OCI-LY1 (cell line): ENCODE results near the gene NOP56.

ENCODE experiments used
- H2AFZ ChIP-seq: fragments of 200-600 bp; sonication (generic), shearing (Covaris generic); 2 replicates; pipeline ENCODE4 v1.6.0; 2014; ENCODE audit warnings: antibody characterized with exemption, mild to moderate bottlenecking, low read length
- H3F3A ChIP-seq: fragments of 200-600 bp; sonication (generic), shearing (Covaris generic); 2 replicates; pipeline ENCODE4 v1.6.0; 2014; ENCODE audit warnings: mild to moderate bottlenecking, antibody characterized with exemption, low read length, moderate library complexity; ENCODE audit not compliant: insufficient read depth
- H3K27ac ChIP-seq: fragments of 200-600 bp; sonication (generic); 2 replicates; pipeline ENCODE4 v1.5.1; 2014; ENCODE audit warnings: low read length, mixed run types, mild to moderate bottlenecking, low read depth; ENCODE audit not compliant: poor library complexity, severe bottlenecking
- H3K27me3 ChIP-seq: fragments of 200-600 bp; sonication (generic); 2 replicates; pipeline ENCODE4 v1.6.0; 2014; ENCODE audit warnings: antibody characterized with exemption, mild to moderate bottlenecking, low read length, moderate library complexity; ENCODE audit not compliant: insufficient read depth
- H3K36me3 ChIP-seq: fragments of 200-600 bp; sonication (generic); 2 replicates; pipeline ENCODE4 v1.6.1; 2014; ENCODE audit warnings: mild to moderate bottlenecking, antibody characterized with exemption, low read length, moderate library complexity, mixed read lengths; ENCODE audit not compliant: insufficient read depth
- H3K4me1 ChIP-seq: fragments of 200-600 bp; sonication (generic); 2 replicates; pipeline ENCODE4 v1.5.1; 2014; ENCODE audit warnings: mild to moderate bottlenecking, low read length, moderate library complexity; ENCODE audit not compliant: insufficient read depth, severe bottlenecking
- H3K4me2 ChIP-seq: fragments of 200-600 bp; sonication (generic), shearing (Covaris generic); 2 replicates; pipeline ENCODE4 v1.6.1; 2014; ENCODE audit warnings: low read length
- H3K4me3 ChIP-seq: fragments of 200-600 bp; sonication (generic); 2 replicates; pipeline ENCODE4 v1.5.1; 2014; ENCODE audit warnings: low read length, low read depth, mild to moderate bottlenecking, mixed read lengths; ENCODE audit not compliant: poor library complexity, severe bottlenecking
- H3K79me2 ChIP-seq: fragments of 200-600 bp; shearing (Covaris generic); 2 replicates; pipeline ENCODE4 v1.6.1; 2016; ENCODE audit warnings: mixed run types, low read length, mixed read lengths; ENCODE audit not compliant: insufficient read depth
- H3K9ac ChIP-seq: fragments of 200-600 bp; sonication (generic), shearing (Covaris generic); 2 replicates; pipeline ENCODE4 v1.6.1; 2014; ENCODE audit warnings: mild to moderate bottlenecking, low read length, mixed read lengths
- H3K9me2 ChIP-seq: fragments of 200-600 bp; sonication (generic), shearing (Covaris generic); 2 replicates; pipeline ENCODE4 v1.6.1; 2014; ENCODE audit warnings: low read depth, mild to moderate bottlenecking, low read length, mixed read lengths
- H3K9me3 ChIP-seq: fragments of 200-600 bp; shearing (Covaris generic); 2 replicates; pipeline ENCODE4 v1.6.1; 2014; ENCODE audit warnings: low read length, mixed read lengths
- H4K20me1 ChIP-seq: fragments of 200-600 bp; sonication (generic), shearing (Covaris generic); 2 replicates; pipeline ENCODE4 v1.6.0; 2016; ENCODE audit warnings: mild to moderate bottlenecking, low read length; ENCODE audit not compliant: insufficient read depth
- CTCF ChIP-seq: fragments of 200-600 bp; sonication (generic), shearing (Covaris generic); IDR thresholded peaks from 2 replicates; pipeline ENCODE4 v1.5.1; 2017; ENCODE audit warnings: mild to moderate bottlenecking, antibody characterized with exemption, low read length, moderate library complexity, mixed read lengths
- EZH2 ChIP-seq: fragments of 200-600 bp; sonication (generic), shearing (Covaris generic); IDR thresholded peaks from 2 replicates; pipeline ENCODE4 v1.8.0; 2017; ENCODE audit warnings: borderline replicate concordance, mixed run types, mild to moderate bottlenecking, antibody characterized with exemption, low read length, moderate library complexity, mixed read lengths

The NOP56 gene

GRCh38 chr20:2696646-2697045 is 44.2 kb downstream of the NOP56 start:
- Histone ChIP-seq H3K4me2 (no peak overlapping the region), H2AFZ (no peak overlapping the region)

GRCh38 chr20:2697768-2698167 is 45.3 kb downstream of the NOP56 start:
- TF ChIP-seq CTCF (no peak), EZH2 (no peak)
- Histone ChIP-seq H2AFZ (no peak overlapping the region), H3K9me3 (no peaks in the 10 kb centered on the region), H4K20me1 (no peaks in the 10 kb centered on the region), H3F3A (no peaks in the 10 kb centered on the region), H3K4me3 (no peak overlapping the region), H3K4me2 (no peak overlapping the region), H3K9ac (no peak overlapping the region), H3K27ac (no peak overlapping the region), H3K27me3 (no peaks in the 10 kb centered on the region; the same call in 1 of the 2 replicates), H3K36me3 (no peaks in the 10 kb centered on the region), H3K79me2 (no peaks in the 10 kb centered on the region), H3K4me1 (no peaks in the 10 kb centered on the region), H3K9me2 (no peaks in the 10 kb centered on the region)

More at GRCh38 chr20:2696646-2697045, 44.2 kb downstream of the NOP56 start:
- no peaks in the 10 kb centered on the region for H3K9me3 ChIP-seq
- H3F3A ChIP-seq: no peaks in the 10 kb centered on the region
- H3K4me3 ChIP-seq: no peak overlapping the region
- no peaks in the 10 kb centered on the region for H3K36me3 ChIP-seq
- no peak overlapping the region for H3K9ac ChIP-seq
- no peaks in the 10 kb centered on the region for H3K79me2 ChIP-seq
- no peak for TF ChIP-seq CTCF
- no peak for TF ChIP-seq EZH2
- H4K20me1 ChIP-seq: no peaks in the 10 kb centered on the region
- H3K4me1 ChIP-seq: peaks cover 5% of the 10 kb centered on the region
- H3K27me3 ChIP-seq: peaks cover 3% of the 10 kb centered on the region; the same call in 1 of the 2 replicates
- H3K27ac ChIP-seq: no peak overlapping the region
- no peaks in the 10 kb centered on the region for H3K9me2 ChIP-seq

DNA sequence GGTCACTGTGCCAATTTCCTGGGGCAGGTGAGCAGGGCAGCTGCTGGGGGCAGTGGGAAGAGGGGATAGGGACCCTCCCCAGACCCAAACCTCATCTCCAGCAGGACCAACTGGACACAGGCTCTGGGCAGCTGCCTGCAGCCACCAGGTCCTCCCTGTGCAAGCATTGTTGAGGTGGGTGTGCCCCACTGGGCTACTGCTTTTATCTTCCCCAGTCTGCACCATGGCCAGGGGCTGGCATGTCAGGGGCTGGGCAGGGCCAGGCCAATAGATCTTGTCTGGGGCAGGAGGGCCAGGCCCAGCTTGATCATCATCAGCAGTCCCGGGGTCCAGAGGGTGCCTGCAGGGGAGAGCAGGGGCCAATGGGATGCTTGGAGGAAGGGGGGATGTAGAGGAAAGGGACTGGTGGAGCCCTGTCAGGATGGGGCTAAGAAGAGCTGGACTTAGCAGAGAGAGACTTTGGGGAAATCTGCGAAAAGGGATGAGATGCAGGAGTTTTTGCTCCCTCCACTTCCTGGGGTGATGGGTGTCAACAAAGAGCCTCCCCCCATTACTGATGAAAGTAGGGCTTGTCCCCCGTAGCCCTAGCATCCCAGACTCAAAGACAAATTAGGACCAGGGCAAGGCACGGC is 45.9 kb downstream of the NOP56 start:
- Histone ChIP-seq H3K79me2 (no peaks in the 10 kb centered on the region), H3K9ac (no peak overlapping the region), H3K4me1 (no peaks in the 10 kb centered on the region), H3K4me2 (no peak overlapping the region), H3K27me3 (no peaks in the 10 kb centered on the region; the same call in 1 of the 2 replicates), H3F3A (no peaks in the 10 kb centered on the region), H3K27ac (no peak overlapping the region), H4K20me1 (no peaks in the 10 kb centered on the region), H3K9me3 (no peaks in the 10 kb centered on the region), H3K9me2 (no peaks in the 10 kb centered on the region), H3K36me3 (no peaks in the 10 kb centered on the region), H3K4me3 (no peak overlapping the region), H2AFZ (no peak overlapping the region)
- TF ChIP-seq CTCF: no peak
